Urinary bladder (tissue), 4 donors: Measurements from ENCODE around the gene DEFB124. TPM values are rescaled to one million over a fixed set of nuclear protein-coding genes. Genes with fewer than 3 reads are reported as not detected.
A peak's percentile ranks its signal among the peaks of the same experiment; 100 is the strongest.
"Not testable (repeated sequence)": the region's sequence is repeated elsewhere in the genome, so short reads cannot be mapped to it uniquely, and the experiment has no call there.

Experiments used
- DNase-seq: peaks from one replicate; pipeline ENCODE4 v3.0.0-alpha.2; 2015; ENCODE audit errors: extremely low spot score
- H3K27ac ChIP-seq: one replicate; pipeline ENCODE4 v1.5.1; 2013; ENCODE audit warnings: low read depth, mild to moderate bottlenecking, moderate library complexity
- H3K36me3 ChIP-seq: one replicate; pipeline ENCODE4 v1.6.1; 2013; ENCODE audit warnings: mild to moderate bottlenecking, moderate library complexity; ENCODE audit not compliant: insufficient read depth
- H3K4me1 ChIP-seq: one replicate; pipeline ENCODE4 v1.6.1; 2013; ENCODE audit warnings: mild to moderate bottlenecking, moderate library complexity; ENCODE audit not compliant: insufficient read depth
- H3K4me3 ChIP-seq: one replicate; pipeline ENCODE4 v1.5.1; 2013; ENCODE audit warnings: low read depth, low read length
- WGBS: extraction: QIAGEN DNeasy Blood & Tissue Kit; methylation state at CpG from one replicate; pipeline ENCODE4 v1.1.7; 2013; 5-methylcytosine and 5-hydroxymethylcytosine counted together
- polyA plus RNA-seq: library from polyadenylated mRNA; stranded (reverse); fragments of 200-250 nt; gene quantifications from one replicate; pipeline ENCODE4 v1.2.3, GENCODE V29; 2013
- total RNA-seq: library from RNA; depleted of rRNA; stranded (reverse); fragments of >200 nt; gene quantifications from one replicate; pipeline ENCODE4 v1.2.3, GENCODE V29; 2014
- donor health status: healthy with polysubstance abuse.
- donor health status: healthy.

DEFB124 gene
- total and polyA plus RNA-seq, 2 donors, result 0.52 TPM; not detected in 1

DNA sequence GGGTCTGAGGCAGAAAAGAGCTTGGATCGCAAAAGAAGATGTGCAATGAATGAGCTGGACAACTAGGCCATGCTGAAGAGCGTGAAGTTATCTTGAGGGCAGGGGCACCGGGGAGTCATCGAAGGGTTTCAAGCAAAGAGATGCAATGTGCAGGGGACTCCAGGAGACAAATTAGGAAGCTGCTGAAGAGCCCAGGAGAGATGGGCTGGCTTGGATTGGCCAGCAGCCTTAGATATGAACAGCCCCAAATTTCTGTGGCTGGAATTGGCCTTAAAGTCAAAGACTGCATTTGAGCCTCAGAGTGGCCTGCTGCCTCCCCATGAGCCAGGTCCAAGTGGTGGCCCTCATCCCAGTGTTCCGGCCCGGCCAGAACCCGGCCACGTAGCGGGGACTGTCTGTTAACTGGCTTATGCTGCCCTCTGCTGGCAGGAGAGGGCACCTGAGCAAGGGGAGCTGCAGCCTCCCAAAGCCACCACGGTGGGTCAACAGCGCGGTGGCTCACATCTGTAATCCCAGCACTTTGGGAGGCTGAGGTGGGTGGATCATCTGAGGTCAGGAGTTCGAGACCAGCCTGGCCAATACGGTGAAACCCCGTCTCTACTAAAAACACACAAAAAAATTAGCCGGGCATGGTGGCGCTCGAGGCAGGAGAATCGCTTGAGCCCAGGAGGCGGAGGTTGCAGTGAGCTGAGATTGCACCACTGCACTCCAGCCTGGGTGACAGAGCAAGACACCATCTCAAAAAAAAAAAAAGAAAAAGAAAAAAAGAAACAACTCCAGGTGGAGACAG is 28.2 kb upstream of the DEFB124 start:
- not testable (repeated sequence) for H3K4me3 ChIP-seq, H3K36me3 ChIP-seq, DNase-seq, H3K4me1 ChIP-seq, H3K27ac ChIP-seq
- WGBS, result 33% methylated on average over 20 of the region's 20 CpGs

DNA sequence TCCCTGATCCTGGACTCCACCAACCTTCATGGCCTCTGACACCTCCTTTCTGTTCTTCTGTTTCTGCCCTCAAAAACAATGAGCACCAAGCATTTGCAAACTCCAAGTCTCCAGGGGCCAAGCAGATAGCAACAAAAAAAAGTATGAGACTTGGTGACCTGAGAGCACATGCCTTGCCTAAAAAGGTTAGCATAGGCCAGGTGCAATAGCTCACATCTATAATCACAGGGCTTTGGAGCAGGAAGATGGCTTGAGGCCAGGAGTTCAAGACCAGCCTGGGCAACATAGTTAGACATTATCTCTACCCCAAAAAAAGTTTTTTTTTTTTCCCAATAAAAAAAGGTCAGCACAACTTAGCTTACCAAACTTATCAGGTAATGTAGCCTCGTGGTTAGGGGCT is 25.6 kb upstream of the DEFB124 start:
- DNase-seq, result no peak

DNA sequence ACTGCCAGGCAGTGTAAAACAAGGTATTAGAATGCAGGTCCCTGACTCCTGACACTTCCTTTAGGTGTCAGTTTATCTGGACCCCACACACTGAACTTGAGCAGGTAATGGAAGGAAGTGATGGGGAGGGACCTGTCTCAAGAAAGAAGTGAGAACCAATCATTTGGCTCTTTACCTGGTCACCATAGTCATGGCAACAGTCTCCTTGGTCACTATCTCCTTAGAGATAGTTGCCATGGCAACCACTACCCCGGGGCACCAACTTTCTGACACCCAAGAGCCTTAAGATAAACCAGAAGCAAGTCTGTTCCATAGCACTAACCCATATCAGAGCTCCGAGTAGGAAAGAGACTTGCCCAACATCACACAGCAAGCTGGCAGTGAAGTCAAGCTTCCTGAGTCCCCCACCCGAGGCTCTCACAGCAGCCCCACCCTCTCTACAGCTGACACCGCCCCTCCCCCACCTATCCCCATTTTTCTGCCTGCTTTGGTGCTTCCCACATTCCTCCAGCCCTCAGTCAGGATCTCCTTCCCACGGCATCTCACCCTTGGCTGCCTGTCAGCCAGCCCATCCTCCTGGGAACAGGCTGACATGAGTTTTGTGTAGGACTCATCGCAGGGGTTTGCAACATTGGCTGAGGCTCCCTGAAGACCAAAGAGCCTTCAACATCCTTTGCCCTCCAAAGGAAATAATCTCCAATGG is 23.1 kb upstream of the DEFB124 start:
- Histone ChIP-seq H3K36me3 (no peaks in the 10 kb centered on the region), H3K27ac (no peak overlapping the region), H3K4me3 (no peak overlapping the region), H3K4me1 (no peaks in the 10 kb centered on the region)
- WGBS, result 27% methylated on average over 6 of the region's 6 CpGs
- no peak for DNase-seq

More for the DNA sequence above, 25.6 kb upstream of the DEFB124 start:
- H3K27ac ChIP-seq, result no peak overlapping the region
- H3K4me1 ChIP-seq, result no peaks in the 10 kb centered on the region
- 53% methylated on average over 1 of the region's 1 CpG for WGBS
- no peaks in the 10 kb centered on the region for H3K36me3 ChIP-seq
- no peak overlapping the region for H3K4me3 ChIP-seq

- Histone ChIP-seq H3K4me1 (no peaks in the 10 kb centered on the region), H3K27ac (no peak overlapping the region), H3K4me3 (no peak overlapping the region), H3K36me3 (no peaks in the 10 kb centered on the region)
- 16% methylated on average over 15 of the region's 15 CpGs for WGBS
- DNase-seq, result no peak
Observed at GRCh38 chr20:31496761-31497295, 21.9 kb upstream of the DEFB124 start.

DNA sequence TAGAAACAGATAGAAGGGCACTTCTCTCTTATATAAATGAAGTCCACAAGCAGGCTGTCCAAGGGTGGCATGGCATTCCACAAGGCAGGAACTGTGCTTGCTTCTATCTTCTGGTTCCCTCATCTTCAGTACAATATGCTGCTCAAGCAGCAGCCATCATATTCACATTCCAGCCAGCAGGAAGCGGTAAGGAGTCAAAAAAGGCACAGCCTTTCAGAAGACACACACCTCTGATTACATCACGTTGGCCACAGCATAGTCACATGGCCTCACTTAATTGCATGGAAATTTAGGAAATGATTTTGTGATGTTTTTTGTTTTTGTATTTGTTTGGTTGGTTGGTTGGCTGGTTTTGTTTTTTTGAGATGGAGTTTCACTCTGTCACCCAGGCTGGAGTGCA is 19.2 kb upstream of the DEFB124 start:
- Histone ChIP-seq H3K4me1 (no peaks in the 10 kb centered on the region), H3K4me3 (no peak overlapping the region), H3K27ac (no peak overlapping the region), H3K36me3 (no peaks in the 10 kb centered on the region)
- 54% methylated on average over 2 of the region's 2 CpGs for WGBS
- no peak for DNase-seq

DNA sequence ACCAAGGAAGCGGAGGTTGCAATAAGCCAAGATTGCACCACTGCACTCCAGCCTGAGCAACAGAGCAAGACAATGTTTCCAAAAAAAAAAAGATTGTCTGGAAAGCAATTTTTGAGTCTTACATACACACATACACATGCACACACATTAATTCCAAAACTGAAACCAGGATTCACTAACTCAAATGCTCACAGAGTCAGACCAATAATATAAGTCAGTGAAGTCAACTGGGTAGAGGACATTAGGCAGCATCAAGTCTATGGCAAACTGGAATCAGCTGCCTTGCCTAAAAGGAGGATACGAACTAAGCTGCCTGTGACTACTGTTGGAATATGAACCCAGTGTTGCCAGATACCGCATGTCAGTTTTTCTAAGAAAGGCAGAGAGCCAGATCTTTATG is 15.8 kb upstream of the DEFB124 start:
- 91% methylated on average over 3 of the region's 3 CpGs for whole genome bisulfite sequencing

GRCh38 chr20:31489152-31489551 is 14.2 kb upstream of the DEFB124 start:
- 79% methylated on average over 3 of the region's 3 CpGs for WGBS
- H3K4me3 ChIP-seq, result no peak overlapping the region
- H3K4me1 ChIP-seq, result no peaks in the 10 kb centered on the region
- DNase-seq, result no peak
- no peak overlapping the region for H3K27ac ChIP-seq
- no peaks in the 10 kb centered on the region for H3K36me3 ChIP-seq

More for the DNA sequence above, 15.8 kb upstream of the DEFB124 start:
- Histone ChIP-seq H3K4me3 (no peak overlapping the region), H3K27ac (no peak overlapping the region), H3K4me1 (no peaks in the 10 kb centered on the region), H3K36me3 (no peaks in the 10 kb centered on the region)
- no peak for DNase-seq

DNA sequence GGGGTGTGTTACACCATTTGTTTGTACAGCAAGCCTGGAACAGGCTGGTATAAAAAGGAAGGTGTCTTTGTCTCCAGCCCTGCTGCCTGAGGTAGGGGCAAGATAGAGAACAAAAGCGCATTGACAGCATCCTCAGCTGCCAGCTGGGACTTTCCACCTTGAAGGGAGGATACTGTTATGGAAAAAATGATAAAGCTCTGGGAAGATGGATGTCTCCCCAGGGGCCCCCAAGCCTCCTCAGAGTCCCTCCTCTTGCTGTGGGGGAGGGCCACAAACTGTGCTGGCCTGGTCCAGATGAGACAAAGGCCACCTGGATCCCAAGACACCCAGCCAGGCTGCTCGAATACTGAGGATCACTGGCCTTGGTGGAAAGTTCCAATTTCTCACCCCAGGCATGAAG is 13.2 kb upstream of the DEFB124 start:
- no peak for DNase-seq
- 65% methylated on average over 2 of the region's 2 CpGs for WGBS
- H3K27ac ChIP-seq, result no peak overlapping the region
- H3K4me3 ChIP-seq, result no peak overlapping the region
- H3K4me1 ChIP-seq, result no peaks in the 10 kb centered on the region
- no peaks in the 10 kb centered on the region for H3K36me3 ChIP-seq

GRCh38 chr20:31485450-31486339 is 10.8 kb upstream of the DEFB124 start:
- H3K4me1 ChIP-seq, result no peaks in the 10 kb centered on the region
- peak; percentile 47 for DNase-seq
- WGBS, result 10% methylated on average over 31 of the region's 31 CpGs
- H3K4me3 ChIP-seq, result peak overlapping the region; percentile 4
- H3K36me3 ChIP-seq, result no peaks in the 10 kb centered on the region
- peak overlapping the region; percentile 67 for H3K27ac ChIP-seq

- DNase-seq, result no peak
- H3K27ac ChIP-seq, result no peak overlapping the region
- H3K4me3 ChIP-seq, result no peak overlapping the region
- 46% methylated on average over 36 of the region's 36 CpGs for WGBS
- no peaks in the 10 kb centered on the region for H3K36me3 ChIP-seq
- no peaks in the 10 kb centered on the region for H3K4me1 ChIP-seq
Observed at GRCh38 chr20:31484001-31484400, 9.1 kb upstream of the DEFB124 start.

DNA sequence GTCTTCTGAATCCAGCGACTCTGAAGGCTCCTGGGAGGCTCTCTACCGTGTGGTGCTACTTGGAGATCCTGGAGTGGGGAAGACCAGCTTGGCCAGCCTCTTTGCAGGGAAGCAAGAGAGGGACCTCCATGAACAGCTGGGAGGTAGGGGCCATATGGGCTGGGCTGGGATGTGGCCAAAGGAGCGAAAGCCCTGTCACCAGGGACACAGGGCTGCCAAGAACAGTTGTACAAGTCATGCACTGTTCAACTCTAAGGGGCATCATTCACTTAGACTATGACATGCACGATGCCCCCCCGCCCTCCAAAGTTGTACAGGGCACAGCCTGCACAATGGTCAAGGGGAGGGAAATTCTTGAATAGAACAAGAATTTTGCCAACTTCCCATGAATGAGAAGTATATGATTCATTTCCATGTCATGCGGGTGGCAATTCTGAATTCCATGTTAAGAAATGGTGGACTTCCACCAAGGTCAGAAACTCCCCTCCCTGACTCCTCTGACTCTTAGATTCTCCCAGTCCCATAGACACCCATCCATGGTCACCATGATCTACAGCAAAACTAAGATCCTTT is 1.8 kb upstream of the DEFB124 start:
- WGBS, result 77% methylated on average over 6 of the region's 6 CpGs
- DNase-seq, result no peak
- Histone ChIP-seq H3K36me3 (no peaks in the 10 kb centered on the region), H3K4me3 (no peak overlapping the region), H3K4me1 (no peaks in the 10 kb centered on the region), H3K27ac (no peak overlapping the region)

DNA sequence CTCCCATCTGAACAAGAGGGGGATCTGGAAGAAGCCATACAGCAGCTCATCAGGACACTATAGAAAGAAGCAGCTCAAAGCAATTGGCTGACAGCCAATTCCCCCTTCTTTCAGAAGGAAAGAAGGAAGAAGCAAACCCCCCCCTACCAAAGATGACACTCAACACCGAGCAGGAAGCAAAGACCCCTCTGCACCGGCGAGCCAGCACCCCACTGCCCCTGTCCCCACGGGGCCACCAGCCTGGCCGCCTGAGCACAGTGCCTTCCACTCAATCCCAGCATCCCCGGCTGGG is 1.3 kb upstream of the DEFB124 start:
- Histone ChIP-seq H3K27ac (no peak overlapping the region), H3K4me1 (no peaks in the 10 kb centered on the region), H3K36me3 (no peaks in the 10 kb centered on the region), H3K4me3 (no peak overlapping the region)
- 70% methylated on average over 6 of the region's 6 CpGs for WGBS
- DNase-seq, result no peak
